CD4-positive, alpha-beta T cell treated with Interleukin-17A for 4 hours (primary cell): ENCODE results near the gene MYG1.

Experiments
- DNase-seq: peaks from one replicate; pipeline ENCODE4 v3.0.0-alpha.2; 2020; ENCODE audit warnings: mixed read lengths

Gene MYG1

GRCh38 chr12:53299454-53300180 lies at the start of gene MYG1:
Gene MYG1 (plus strand): TSS chr12:53299695. CDS start chr12:53299738, 43 bp downstream.
- peak; percentile 89 for DNase-seq

- DNase-seq = peak; percentile 85
Measured at GRCh38 chr12:53251477-53252348, 47.8 kb upstream of the MYG1 start.

- no peak for DNase-seq
Measured at GRCh38 chr12:53252349-53252916, 47.1 kb upstream of the MYG1 start.

GRCh38 chr12:53253298-53253697 lies 46.2 kb upstream of the MYG1 start:
- no peak for DNase-seq

- DNase-seq = peak; percentile 7
Measured at GRCh38 chr12:53254816-53255545, 44.5 kb upstream of the MYG1 start.

GRCh38 chr12:53255996-53256395 lies 43.5 kb upstream of the MYG1 start:
- DNase-seq = no peak

- DNase-seq = no peak
Measured at GRCh38 chr12:53258541-53259539, 40.7 kb upstream of the MYG1 start.

GRCh38 chr12:53259891-53260290 lies 39.6 kb upstream of the MYG1 start:
- DNase-seq = no peak

GRCh38 chr12:53265783-53266182 lies 33.7 kb upstream of the MYG1 start:
- no peak for DNase-seq

GRCh38 chr12:53267306-53267998 lies 32.0 kb upstream of the MYG1 start:
- peak; percentile 38 for DNase-seq

GRCh38 chr12:53267999-53268629 lies 31.4 kb upstream of the MYG1 start, which contains the start of gene ESPL1:
Gene ESPL1 (plus strand): TSS chr12:53268299. CDS start chr12:53268767, 468 bp downstream.
- DNase-seq = peak; percentile 84

GRCh38 chr12:53268630-53269562 lies 30.6 kb upstream of the MYG1 start:
- no peak for DNase-seq

- DNase-seq = no peak
Measured at GRCh38 chr12:53274445-53274844, 25.1 kb upstream of the MYG1 start.

- no peak for DNase-seq
Measured at GRCh38 chr12:53276511-53276910, 23.0 kb upstream of the MYG1 start.

- no peak for DNase-seq
Measured at GRCh38 chr12:53277981-53278380, 21.5 kb upstream of the MYG1 start.

GRCh38 chr12:53279283-53279869 lies 20.1 kb upstream of the MYG1 start:
- no peak for DNase-seq

- DNase-seq = no peak
Measured at GRCh38 chr12:53279888-53280498, 19.5 kb upstream of the MYG1 start.

GRCh38 chr12:53286448-53286847 lies 13.0 kb upstream of the MYG1 start:
- no peak for DNase-seq
